NCI-H774 (cell line): Measurements from ENCODE around the gene NME7.
A peak's percentile ranks its signal among the peaks of the same experiment; 100 is the strongest.
"Not testable (repeated sequence)": the region's sequence is repeated elsewhere in the genome, so short reads cannot be mapped to it uniquely, and the experiment has no call there.

Source experiments
- DNase-seq: peaks from one replicate; lab custom pipeline; 2025; lab: John Stamatoyannopoulos, UW

NME7 gene

GRCh38 chr1:169126335-169126734 lies 241.3 kb downstream of the NME7 start:
- no peak for DNase-seq

GRCh38 chr1:169125597-169125996 lies 242.0 kb downstream of the NME7 start:
- not testable (repeated sequence) for DNase-seq

- DNase-seq = peak; percentile 42
Measured at GRCh38 chr1:169124459-169124858, 243.1 kb downstream of the NME7 start.

GRCh38 chr1:169122976-169123375 lies 244.6 kb downstream of the NME7 start:
- DNase-seq = no peak

- no peak for DNase-seq
Measured at GRCh38 chr1:169121146-169121923, 246.3 kb downstream of the NME7 start.

- no peak for DNase-seq
Measured at GRCh38 chr1:169120066-169120465, 247.5 kb downstream of the NME7 start.

- DNase-seq = no peak
Measured at GRCh38 chr1:169119405-169119804, 248.2 kb downstream of the NME7 start.

- no peak for DNase-seq
Measured at GRCh38 chr1:169118227-169118626, 249.4 kb downstream of the NME7 start.

GRCh38 chr1:169117599-169117998 lies 250.0 kb downstream of the NME7 start:
- no peak for DNase-seq

GRCh38 chr1:169117014-169117413 lies 250.6 kb downstream of the NME7 start:
- DNase-seq = no peak

GRCh38 chr1:169115891-169116585 lies 251.6 kb downstream of the NME7 start:
- DNase-seq = no peak

GRCh38 chr1:169113613-169114119 lies 253.9 kb downstream of the NME7 start:
- DNase-seq = no peak

- no peak for DNase-seq
Measured at GRCh38 chr1:169112241-169112640, 255.4 kb downstream of the NME7 start.

- DNase-seq = no peak
Measured at GRCh38 chr1:169111472-169111871, 256.1 kb downstream of the NME7 start.

- DNase-seq = no peak
Measured at GRCh38 chr1:169110689-169111447, 256.7 kb downstream of the NME7 start.

GRCh38 chr1:169110236-169110635 lies 257.4 kb downstream of the NME7 start:
- DNase-seq = no peak

- peak; percentile 73 for DNase-seq
Measured at GRCh38 chr1:169109561-169110134, 257.9 kb downstream of the NME7 start.

GRCh38 chr1:169108863-169109560 lies 258.6 kb downstream of the NME7 start:
- DNase-seq = peak; percentile 28

- no peak for DNase-seq
Measured at GRCh38 chr1:169108223-169108622, 259.4 kb downstream of the NME7 start.

GRCh38 chr1:169107603-169108208 lies 259.9 kb downstream of the NME7 start:
- no peak for DNase-seq
